Measurements from ENCODE around the gene HEMGN.

The HEMGN gene

DNA sequence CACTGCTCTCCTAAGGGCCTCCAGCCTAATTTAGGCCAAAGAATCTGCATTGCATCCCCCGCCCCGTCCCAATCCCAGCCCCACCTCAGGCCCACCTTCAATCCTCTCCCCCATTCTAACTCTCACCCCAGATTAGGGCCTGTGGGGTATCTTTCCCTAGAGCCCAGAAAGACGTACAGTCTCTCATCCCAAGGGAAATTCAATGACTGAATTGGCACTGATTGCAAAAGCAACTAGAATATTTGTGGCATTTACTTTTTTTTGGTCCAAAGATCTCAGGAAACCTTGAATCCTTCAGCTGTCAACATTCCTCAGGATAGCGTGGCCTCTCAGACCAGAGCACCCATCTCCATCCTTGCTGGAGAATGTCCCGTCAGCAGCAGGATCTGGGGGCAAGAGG lies 46.2 kb downstream of the HEMGN start:
- no peak for DNase-seq

DNA sequence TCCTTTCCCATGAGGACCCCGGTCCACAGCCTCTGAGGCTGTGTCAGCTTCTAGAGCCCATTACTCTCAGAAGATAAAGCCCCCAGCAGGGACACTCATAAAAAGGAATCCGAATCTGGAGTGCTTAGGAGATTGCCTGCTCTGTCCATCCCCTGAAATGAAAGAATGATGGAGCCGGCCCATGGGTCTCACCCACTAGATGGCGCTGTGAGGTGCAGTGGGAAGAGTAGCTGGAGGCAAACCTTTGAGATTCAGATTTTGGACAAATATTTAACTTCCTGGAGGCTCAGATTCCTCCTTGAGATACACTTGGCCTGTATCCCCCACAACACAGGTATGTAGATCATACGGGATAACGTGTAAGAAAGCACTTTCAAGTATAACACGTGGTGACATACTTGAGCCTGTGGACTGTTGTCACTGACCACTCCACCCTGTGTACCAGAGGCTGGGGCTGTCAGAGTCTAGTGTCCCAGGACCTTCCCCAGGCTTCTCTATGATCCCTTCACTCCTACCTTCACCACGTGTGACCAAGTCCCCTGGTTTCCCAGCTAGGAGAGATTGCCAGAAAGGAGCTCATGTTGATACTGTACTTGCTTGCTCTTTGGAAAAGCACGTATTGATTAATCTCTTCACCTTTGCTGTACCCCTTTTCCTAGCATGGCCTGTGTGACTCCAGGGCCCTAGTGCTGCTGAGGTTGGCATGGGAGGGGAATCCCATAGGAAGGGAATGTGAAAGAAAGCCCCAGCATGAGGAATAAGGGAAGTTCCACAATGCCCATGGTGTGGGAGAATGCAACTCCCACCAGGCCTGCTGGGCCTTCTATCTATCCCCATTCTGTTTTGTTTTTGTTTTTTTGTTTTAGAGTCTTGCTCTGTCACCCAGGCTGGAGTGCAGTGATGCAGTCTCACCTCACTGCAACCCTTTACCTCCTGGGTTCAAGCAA lies 47.8 kb downstream of the HEMGN start:
- DNase-seq = no peak

DNA sequence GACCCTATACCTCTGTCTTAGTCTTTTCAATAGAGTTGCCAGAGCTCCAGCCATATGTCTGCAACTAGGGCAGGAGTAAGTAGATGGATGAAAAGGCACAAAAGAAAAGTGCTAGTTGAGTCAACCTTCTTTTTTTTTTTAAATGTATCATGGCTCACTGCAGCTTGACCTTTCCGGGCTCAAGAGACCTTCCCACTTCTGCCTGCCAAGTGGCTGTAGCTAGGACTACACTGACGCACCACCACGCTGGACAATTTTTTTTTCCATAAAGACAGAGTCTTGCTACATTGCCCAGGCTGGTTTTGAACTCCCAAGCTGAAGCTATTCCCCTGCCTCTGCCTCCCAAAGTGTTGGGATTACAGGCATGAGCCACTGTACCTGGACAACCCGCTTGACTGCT lies 57.6 kb downstream of the HEMGN start:
- DNase-seq = no peak

Data from NCI-H2029 (cell line).